ENCODE measurements around the gene FAM149A. TPM values are rescaled to one million over a fixed set of nuclear protein-coding genes. Genes with fewer than 3 reads are reported as not detected.

The FAM149A gene
- total RNA-seq, 1 experiment from 2014 or later, result 1.2 TPM

GRCh38 chr4:186104890-186105646 lies 564 bp downstream of the FAM149A start:
- no peak for DNase-seq (ENCODE audit: extremely low read depth, low read depth)

- DNase-seq (ENCODE audit: extremely low read depth, low read depth), result no peak
These were observed 1.3 kb downstream of the FAM149A start for GRCh38 chr4:186105647-186106321.

GRCh38 chr4:186107947-186108346 lies 3.4 kb downstream of the FAM149A start:
- DNase-seq (ENCODE audit: extremely low read depth, low read depth), result no peak

GRCh38 chr4:186108391-186108790 lies 3.9 kb downstream of the FAM149A start:
- DNase-seq (ENCODE audit: extremely low read depth, low read depth), result no peak

- DNase-seq (ENCODE audit: extremely low read depth, low read depth), result no peak
These were observed 4.7 kb downstream of the FAM149A start for GRCh38 chr4:186109245-186109644.

- DNase-seq (ENCODE audit: extremely low read depth, low read depth), result no peak
These were observed 12.2 kb downstream of the FAM149A start for GRCh38 chr4:186116697-186117096.

- DNase-seq (ENCODE audit: extremely low read depth, low read depth), result no peak
These were observed 14.1 kb downstream of the FAM149A start for GRCh38 chr4:186118582-186118981.

GRCh38 chr4:186121057-186121456 lies 16.6 kb downstream of the FAM149A start:
- DNase-seq (ENCODE audit: extremely low read depth, low read depth), result no peak

- DNase-seq (ENCODE audit: extremely low read depth, low read depth), result no peak
These were observed 24.3 kb downstream of the FAM149A start for GRCh38 chr4:186128842-186129241.

- no peak for DNase-seq (ENCODE audit: extremely low read depth, low read depth)
These were observed 27.4 kb downstream of the FAM149A start for GRCh38 chr4:186131935-186132334.

- DNase-seq (ENCODE audit: extremely low read depth, low read depth), result no peak
These were observed 28.2 kb downstream of the FAM149A start for GRCh38 chr4:186132577-186133242.

- no peak for DNase-seq (ENCODE audit: extremely low read depth, low read depth)
These were observed 29.8 kb downstream of the FAM149A start for GRCh38 chr4:186134257-186134656.

GRCh38 chr4:186134861-186135260 lies 30.4 kb downstream of the FAM149A start:
- DNase-seq (ENCODE audit: extremely low read depth, low read depth), result no peak

GRCh38 chr4:186137196-186137794 lies 32.8 kb downstream of the FAM149A start:
- DNase-seq (ENCODE audit: extremely low read depth, low read depth), result no peak

- DNase-seq (ENCODE audit: extremely low read depth, low read depth), result no peak
These were observed 39.9 kb downstream of the FAM149A start for GRCh38 chr4:186144198-186144945.

- no peak for DNase-seq (ENCODE audit: extremely low read depth, low read depth)
These were observed 40.6 kb downstream of the FAM149A start for GRCh38 chr4:186144946-186145569.

- DNase-seq (ENCODE audit: extremely low read depth, low read depth), result no peak
These were observed 42.0 kb downstream of the FAM149A start for GRCh38 chr4:186146458-186146857.

- DNase-seq (ENCODE audit: extremely low read depth, low read depth), result no peak
These were observed 44.0 kb downstream of the FAM149A start for GRCh38 chr4:186148336-186148975.

- DNase-seq (ENCODE audit: extremely low read depth, low read depth), result peak; percentile 36
These were observed 45.4 kb downstream of the FAM149A start for GRCh38 chr4:186149872-186150271.

GRCh38 chr4:186150926-186151325 lies 46.4 kb downstream of the FAM149A start:
- DNase-seq (ENCODE audit: extremely low read depth, low read depth), result no peak

Data from NCI-H460 (cell line).